SK-N-SH (cell line): Measurements from ENCODE around the gene PODXL2. TPM values are rescaled to one million over a fixed set of nuclear protein-coding genes. Genes with fewer than 3 reads are reported as not detected.

ENCODE experiments used
- CTCF ChIA-PET: fragments of 300-600, 350-600 bp; formaldehyde crosslinking; extraction: SDS; loops from one replicate; lab custom pipeline; 2021; lab: Yijun Ruan, JAX
- POLR2A ChIA-PET: fragments of 350-600 bp; sonication (Branson Sonifier 250); formaldehyde crosslinking; extraction: SDS; loops from one replicate; lab custom pipeline; 2020; ENCODE audit warnings: antibody characterized with exemption, inconsistent platforms; lab: Yijun Ruan, JAX
- DNase-seq: peaks from one replicate; pipeline ENCODE4 v3.0.0; 2012
- H2AFZ ChIP-seq: fragments of 200-600 bp; sonication (generic); 2 replicates; pipeline ENCODE4 v1.8.1; 2016; ENCODE audit warnings: antibody characterized with exemption, mild to moderate bottlenecking, low read depth
- H3F3A ChIP-seq: fragments of 200-600 bp; sonication (generic); replicated peaks from 2 replicates; pipeline ENCODE3; 2016; ENCODE audit warnings: antibody characterized with exemption, mild to moderate bottlenecking; ENCODE audit not compliant: insufficient read depth
- H3K27ac ChIP-seq, 2 experiments: fragments of 200-500 bp in 1 of 2; fragments of 200-600 bp in 1 of 2; sonication (Bioruptor generic) in 1 of 2; sonication (generic), shearing (Covaris generic) in 1 of 2; 2 replicates each; pipeline versions ENCODE4 v1.5.1 to v1.6.1; 2014 to 2016; ENCODE audit warnings: low read depth in 2 of 2, inconsistent platforms in 1 of 2, low read length in 1 of 2, mild to moderate bottlenecking in 1 of 2, mixed read lengths in 1 of 2
- H3K27me3 ChIP-seq: fragments of 200-600 bp; sonication (generic), shearing (Covaris generic); 2 replicates; pipeline ENCODE4 v1.6.1; 2016; ENCODE audit warnings: mixed run types; ENCODE audit not compliant: insufficient read depth
- H3K36me3 ChIP-seq, 2 experiments: fragments of 200-500 bp in 1 of 2; fragments of 200-600 bp in 1 of 2; sonication (Bioruptor generic) in 1 of 2; sonication (generic) in 1 of 2; replicated peaks in 1 of 2; 2 replicates each; pipeline versions ENCODE3 to v1.5.1; 2014 to 2016; ENCODE audit warnings: low read length in 1 of 2, mild to moderate bottlenecking in 1 of 2; ENCODE audit not compliant: insufficient read depth in 2 of 2, control insufficient read depth in 1 of 2
- H3K4me1 ChIP-seq, 2 experiments: fragments of 200-500 bp in 1 of 2; fragments of 200-600 bp in 1 of 2; sonication (Bioruptor generic) in 1 of 2; sonication (generic), shearing (Covaris generic) in 1 of 2; 2 replicates each; pipeline versions ENCODE4 v1.5.1 to v1.6.1; 2014 to 2016; ENCODE audit warnings: low read depth in 1 of 2, low read length in 1 of 2, mixed run types in 1 of 2; ENCODE audit not compliant: insufficient read depth in 2 of 2, control insufficient read depth in 1 of 2
- H3K4me2 ChIP-seq: fragments of 200-600 bp; sonication (generic), shearing (Covaris generic); 2 replicates; pipeline ENCODE4 v1.6.1; 2017; ENCODE audit warnings: mixed run types
- H3K4me3 ChIP-seq, 2 experiments: fragments of 200-500 bp in 1 of 2; fragments of 200-600 bp in 1 of 2; sonication (Bioruptor generic) in 1 of 2; sonication (generic), shearing (Covaris generic) in 1 of 2; 2 replicates each; pipeline versions ENCODE4 v1.5.1 to v1.8.1; 2014 to 2016; ENCODE audit warnings: low read depth in 2 of 2, inconsistent platforms in 1 of 2, low read length in 1 of 2, mild to moderate bottlenecking in 1 of 2, mixed read lengths in 1 of 2, moderate library complexity in 1 of 2
- H3K79me2 ChIP-seq: fragments of 200-600 bp; sonication (generic); 2 replicates; pipeline ENCODE4 v1.8.1; 2017; ENCODE audit warnings: mild to moderate bottlenecking; ENCODE audit not compliant: insufficient read depth
- H3K9ac ChIP-seq: fragments of 200-600 bp; sonication (generic); 2 replicates; pipeline ENCODE4 v1.6.1; 2017; ENCODE audit warnings: mixed run types
- H3K9me2 ChIP-seq: fragments of 200-600 bp; sonication (generic); 2 replicates; pipeline ENCODE4 v1.6.1; 2017; ENCODE audit warnings: mixed run types
- H3K9me3 ChIP-seq: fragments of 200-600 bp; sonication (generic); 2 replicates; pipeline ENCODE4 v1.6.1; 2017; ENCODE audit warnings: mixed run types, mild to moderate bottlenecking, moderate library complexity
- H4K20me1 ChIP-seq: fragments of 200-600 bp; sonication (generic); 2 replicates; pipeline ENCODE4 v1.6.1; 2017; ENCODE audit warnings: mild to moderate bottlenecking, mixed run types; ENCODE audit not compliant: insufficient read depth
- EP300 ChIP-seq, 2 experiments: IDR thresholded peaks; 2 replicates each; pipeline versions ENCODE4 v1.4.0 to v1.6.1; 2012; ENCODE audit warnings: borderline replicate concordance in 1 of 2, low read depth in 1 of 2, low read length in 1 of 2
- FOSL2 ChIP-seq: IDR thresholded peaks from 2 replicates; pipeline ENCODE4 v1.4.0; 2012; ENCODE audit warnings: low read depth, mild to moderate bottlenecking, moderate library complexity, borderline replicate concordance
- GABPA ChIP-seq: IDR thresholded peaks from 2 replicates; pipeline ENCODE4 v1.4.0; 2012; ENCODE audit warnings: low read depth, mild to moderate bottlenecking
- JUND ChIP-seq: IDR thresholded peaks from 2 replicates; pipeline ENCODE4 v1.4.0; 2012
- MEF2A ChIP-seq: IDR thresholded peaks from 2 replicates; pipeline ENCODE4 v1.4.0; 2012; ENCODE audit warnings: low read depth, borderline replicate concordance
- POLR2AphosphoS5 ChIP-seq: IDR thresholded peaks from 2 replicates; pipeline ENCODE4 v1.6.1; 2012; ENCODE audit warnings: low read depth, low read length
- RCOR1 ChIP-seq: fragments of 150-350 bp; IDR thresholded peaks from 2 replicates; pipeline ENCODE4 v1.6.1; 2017; ENCODE audit warnings: antibody characterized with exemption, low read length
- RFX5 ChIP-seq: IDR thresholded peaks from 2 replicates; pipeline ENCODE4 v1.6.1; 2012; ENCODE audit warnings: mild to moderate bottlenecking, improper control_type of control experiment, low read length
- RXRA ChIP-seq: IDR thresholded peaks from 2 replicates; pipeline ENCODE4 v1.4.0; 2012; ENCODE audit warnings: low read depth, mild to moderate bottlenecking, borderline replicate concordance
- SIN3A ChIP-seq: IDR thresholded peaks from 2 replicates; pipeline ENCODE4 v1.6.1; 2012; ENCODE audit warnings: low read depth, mild to moderate bottlenecking, low read length, moderate library complexity, borderline replicate concordance
- TEAD4 ChIP-seq: IDR thresholded peaks from 2 replicates; pipeline ENCODE4 v1.4.0; 2012; ENCODE audit warnings: mild to moderate bottlenecking, borderline replicate concordance; ENCODE audit not compliant: insufficient read depth
- whole genome bisulfite sequencing: methylation state at CpG from one replicate; pipeline ENCODE4 v1.1.6; 2017; ENCODE audit warnings: low lambda C conversion rate; 5-methylcytosine and 5-hydroxymethylcytosine counted together
- polyA plus RNA-seq, 3 experiments: library from polyadenylated mRNA; depleted of rRNA; stranded (reverse); fragments of >200 nt; gene quantifications; 2 replicates each; pipeline ENCODE4 v1.2.3, GENCODE V29; 2012
- TF ChIP-seq, protein P1 (sequence below): fragments of 200-600 bp; sonication (generic); IDR thresholded peaks from 2 replicates; pipeline ENCODE4 v1.6.1; 2017; ENCODE audit warnings: antibody characterized with exemption, mild to moderate bottlenecking, moderate library complexity
- TF ChIP-seq, protein P2 (sequence below): fragments of 150-350 bp; IDR thresholded peaks from 2 replicates; pipeline ENCODE4 v1.6.1; 2017; ENCODE audit warnings: antibody characterized with exemption, low read length, low read depth, borderline replicate concordance
- TF ChIP-seq, protein P3 (sequence below): IDR thresholded peaks from 2 replicates; pipeline ENCODE4 v1.4.0; 2012; ENCODE audit warnings: low read depth, borderline replicate concordance
- TF ChIP-seq, protein P4 (sequence below): IDR thresholded peaks from 2 replicates; pipeline ENCODE4 v1.4.0; 2012; ENCODE audit warnings: low read depth
- TF ChIP-seq, protein P5 (sequence below): IDR thresholded peaks from 2 replicates; pipeline ENCODE4; 2012

Gene PODXL2
- polyA plus RNA-seq, 1 of the 3 experiments (the other 2 are of a cell fraction) = 27.5 TPM

DNA sequence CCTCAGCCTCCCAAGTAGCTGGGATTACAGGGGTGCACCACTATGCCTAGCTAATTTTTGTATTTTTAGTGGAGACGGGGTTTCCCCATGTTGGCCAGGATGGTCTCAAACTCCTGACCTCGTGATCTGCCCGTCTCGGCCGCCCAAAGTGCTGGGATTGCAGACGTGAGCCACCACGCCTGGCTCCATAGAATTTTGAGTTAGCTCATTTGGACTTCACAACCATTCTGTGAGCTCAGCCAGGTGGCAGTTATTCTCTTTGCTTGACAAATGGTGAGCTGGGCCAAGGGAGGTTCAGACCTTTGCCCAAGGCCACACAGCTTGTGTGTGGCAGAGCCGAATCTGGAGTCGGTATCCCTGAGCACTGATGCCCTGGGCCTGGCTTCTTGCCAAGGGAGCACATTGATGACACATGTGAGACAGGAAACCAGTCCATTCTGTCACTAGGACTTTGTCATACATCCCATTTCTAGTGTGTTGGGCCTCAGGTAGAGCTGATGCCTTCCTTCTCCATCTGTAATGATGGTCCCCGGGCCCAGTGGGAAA lies 17.6 kb downstream of the PODXL2 start (continued):
- TF ChIP-seq, protein P1, sequence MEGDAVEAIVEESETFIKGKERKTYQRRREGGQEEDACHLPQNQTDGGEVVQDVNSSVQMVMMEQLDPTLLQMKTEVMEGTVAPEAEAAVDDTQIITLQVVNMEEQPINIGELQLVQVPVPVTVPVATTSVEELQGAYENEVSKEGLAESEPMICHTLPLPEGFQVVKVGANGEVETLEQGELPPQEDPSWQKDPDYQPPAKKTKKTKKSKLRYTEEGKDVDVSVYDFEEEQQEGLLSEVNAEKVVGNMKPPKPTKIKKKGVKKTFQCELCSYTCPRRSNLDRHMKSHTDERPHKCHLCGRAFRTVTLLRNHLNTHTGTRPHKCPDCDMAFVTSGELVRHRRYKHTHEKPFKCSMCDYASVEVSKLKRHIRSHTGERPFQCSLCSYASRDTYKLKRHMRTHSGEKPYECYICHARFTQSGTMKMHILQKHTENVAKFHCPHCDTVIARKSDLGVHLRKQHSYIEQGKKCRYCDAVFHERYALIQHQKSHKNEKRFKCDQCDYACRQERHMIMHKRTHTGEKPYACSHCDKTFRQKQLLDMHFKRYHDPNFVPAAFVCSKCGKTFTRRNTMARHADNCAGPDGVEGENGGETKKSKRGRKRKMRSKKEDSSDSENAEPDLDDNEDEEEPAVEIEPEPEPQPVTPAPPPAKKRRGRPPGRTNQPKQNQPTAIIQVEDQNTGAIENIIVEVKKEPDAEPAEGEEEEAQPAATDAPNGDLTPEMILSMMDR = no peak
- TF ChIP-seq TEAD4 (no peak), POLR2AphosphoS5 (no peak), SIN3A (no peak), RXRA (no peak), RFX5 (no peak), FOSL2 (no peak)
- TF ChIP-seq, protein P2, sequence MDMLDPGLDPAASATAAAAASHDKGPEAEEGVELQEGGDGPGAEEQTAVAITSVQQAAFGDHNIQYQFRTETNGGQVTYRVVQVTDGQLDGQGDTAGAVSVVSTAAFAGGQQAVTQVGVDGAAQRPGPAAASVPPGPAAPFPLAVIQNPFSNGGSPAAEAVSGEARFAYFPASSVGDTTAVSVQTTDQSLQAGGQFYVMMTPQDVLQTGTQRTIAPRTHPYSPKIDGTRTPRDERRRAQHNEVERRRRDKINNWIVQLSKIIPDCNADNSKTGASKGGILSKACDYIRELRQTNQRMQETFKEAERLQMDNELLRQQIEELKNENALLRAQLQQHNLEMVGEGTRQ = no peak

DNA sequence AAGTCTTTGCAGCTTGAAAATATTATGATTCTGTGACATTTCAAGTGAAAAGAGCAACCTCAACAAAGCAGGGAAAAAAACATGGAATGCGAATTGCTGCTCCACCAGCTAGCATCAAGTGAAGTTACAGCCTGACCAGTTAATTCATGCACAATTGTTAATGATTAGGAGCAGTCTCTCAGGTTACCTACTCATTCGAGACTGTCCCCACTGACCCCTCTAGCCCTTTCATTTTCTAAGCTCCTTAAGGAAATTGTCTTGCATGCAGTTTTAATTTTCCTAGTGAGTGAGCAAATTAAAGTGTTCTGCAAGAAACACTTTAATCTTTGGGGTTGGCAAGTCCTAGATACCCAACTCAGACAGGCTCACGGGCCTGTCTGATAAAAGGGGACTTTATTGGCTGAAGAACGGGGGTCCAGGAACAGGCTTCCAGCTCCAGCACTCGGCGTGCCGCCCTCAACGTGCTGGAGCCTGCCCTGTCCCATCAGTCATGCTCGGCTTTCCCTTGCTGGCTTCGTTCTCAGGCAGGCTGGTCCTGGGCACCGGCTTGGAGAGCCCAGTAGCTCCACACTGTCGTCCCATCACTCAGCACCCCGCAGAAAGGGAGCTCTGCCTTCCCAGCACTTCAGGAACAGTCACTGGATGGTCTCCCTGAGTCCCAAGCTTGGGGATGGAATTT lies 18.3 kb downstream of the PODXL2 start:
- CTCF ChIA-PET = interaction anchor here (0.9 to 2.4 kb wide), 10 partner anchors 11 to 323 kb away, joined by 3 to 14 read pairs (median 4); no protein-coding TSS in a partner anchor

More for the DNA sequence above, 18.3 kb downstream of the PODXL2 start:
- no peak overlapping the region for H3K4me3 ChIP-seq
- no peaks in the 10 kb centered on the region for H3F3A ChIP-seq
- H3K4me1 ChIP-seq = peaks cover 0 to 25% of the 10 kb centered on the region in 2 experiments; a peak in 2 of 4 replicates
- POLR2A ChIA-PET = interaction anchor here (0.6 kb wide), 1 partner anchor 11 kb away, joined by 3 read pairs; no protein-coding TSS in a partner anchor
- TF ChIP-seq, protein P3, sequence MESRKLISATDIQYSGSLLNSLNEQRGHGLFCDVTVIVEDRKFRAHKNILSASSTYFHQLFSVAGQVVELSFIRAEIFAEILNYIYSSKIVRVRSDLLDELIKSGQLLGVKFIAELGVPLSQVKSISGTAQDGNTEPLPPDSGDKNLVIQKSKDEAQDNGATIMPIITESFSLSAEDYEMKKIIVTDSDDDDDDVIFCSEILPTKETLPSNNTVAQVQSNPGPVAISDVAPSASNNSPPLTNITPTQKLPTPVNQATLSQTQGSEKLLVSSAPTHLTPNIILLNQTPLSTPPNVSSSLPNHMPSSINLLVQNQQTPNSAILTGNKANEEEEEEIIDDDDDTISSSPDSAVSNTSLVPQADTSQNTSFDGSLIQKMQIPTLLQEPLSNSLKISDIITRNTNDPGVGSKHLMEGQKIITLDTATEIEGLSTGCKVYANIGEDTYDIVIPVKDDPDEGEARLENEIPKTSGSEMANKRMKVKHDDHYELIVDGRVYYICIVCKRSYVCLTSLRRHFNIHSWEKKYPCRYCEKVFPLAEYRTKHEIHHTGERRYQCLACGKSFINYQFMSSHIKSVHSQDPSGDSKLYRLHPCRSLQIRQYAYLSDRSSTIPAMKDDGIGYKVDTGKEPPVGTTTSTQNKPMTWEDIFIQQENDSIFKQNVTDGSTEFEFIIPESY = no peak
- no peak for TF ChIP-seq POLR2AphosphoS5
- TF ChIP-seq JUND = no peak
- TF ChIP-seq MEF2A = no peak
- TF ChIP-seq, protein P4, sequence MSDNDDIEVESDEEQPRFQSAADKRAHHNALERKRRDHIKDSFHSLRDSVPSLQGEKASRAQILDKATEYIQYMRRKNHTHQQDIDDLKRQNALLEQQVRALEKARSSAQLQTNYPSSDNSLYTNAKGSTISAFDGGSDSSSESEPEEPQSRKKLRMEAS = no peak
- TF ChIP-seq EP300 (IDR thresholded peaks at IDR 0.05; ENCODE audit: borderline replicate concordance in 1 of 2, low read depth in 1 of 2, low read length in 1 of 2) = no peak
- TF ChIP-seq, protein P1 = no peak
- TF ChIP-seq GABPA = no peak
- TF ChIP-seq FOSL2 = no peak
- TF ChIP-seq SIN3A = no peak
- no peak for TF ChIP-seq RCOR1
- TF ChIP-seq, protein P5, sequence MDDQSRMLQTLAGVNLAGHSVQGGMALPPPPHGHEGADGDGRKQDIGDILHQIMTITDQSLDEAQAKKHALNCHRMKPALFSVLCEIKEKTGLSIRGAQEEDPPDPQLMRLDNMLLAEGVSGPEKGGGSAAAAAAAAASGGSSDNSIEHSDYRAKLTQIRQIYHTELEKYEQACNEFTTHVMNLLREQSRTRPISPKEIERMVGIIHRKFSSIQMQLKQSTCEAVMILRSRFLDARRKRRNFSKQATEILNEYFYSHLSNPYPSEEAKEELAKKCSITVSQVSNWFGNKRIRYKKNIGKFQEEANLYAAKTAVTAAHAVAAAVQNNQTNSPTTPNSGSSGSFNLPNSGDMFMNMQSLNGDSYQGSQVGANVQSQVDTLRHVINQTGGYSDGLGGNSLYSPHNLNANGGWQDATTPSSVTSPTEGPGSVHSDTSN = no peak
- no peaks in the 10 kb centered on the region for H3K79me2 ChIP-seq
- WGBS = 58% methylated on average over 4 of the region's 13 CpGs
- no peaks in the 10 kb centered on the region for H3K9me3 ChIP-seq
- no peaks in the 10 kb centered on the region for H3K27me3 ChIP-seq
- H3K9ac ChIP-seq = no peak overlapping the region
- no peak overlapping the region for H2AFZ ChIP-seq
- H3K27ac ChIP-seq = peak overlapping the region in 1 of 2 experiments; percentile 48; a peak in 2 of 4 replicates
- H3K4me2 ChIP-seq = no peak overlapping the region
- H4K20me1 ChIP-seq = no peaks in the 10 kb centered on the region
- DNase-seq = no peak
- no peaks in the 10 kb centered on the region for H3K36me3 ChIP-seq
- no peaks in the 10 kb centered on the region for H3K9me2 ChIP-seq
